MM.1S (cell line): ENCODE measurements around the gene MINDY4.

Experiments
- DNase-seq: peaks from one replicate; pipeline ENCODE4 v3.0.0-alpha.2; 2015
- H2AFZ ChIP-seq: fragments of 300-600 bp; sonication (generic); 2 replicates; pipeline ENCODE4 v1.6.0; 2016; ENCODE audit warnings: antibody characterized with exemption, low read length
- H3F3A ChIP-seq: fragments of 300-600 bp; sonication (generic); 2 replicates; pipeline ENCODE4 v1.6.1; 2016; ENCODE audit warnings: mild to moderate bottlenecking, antibody characterized with exemption, low read length, moderate library complexity, mixed read lengths; ENCODE audit not compliant: insufficient read depth
- H3K27ac ChIP-seq: fragments of 300-600 bp; sonication (generic); 2 replicates; pipeline ENCODE4 v1.5.1; 2016; ENCODE audit warnings: mild to moderate bottlenecking, low read length
- H3K27me3 ChIP-seq: fragments of 300-600 bp; sonication (generic); replicated peaks from 2 replicates; pipeline ENCODE4 v1.6.0; 2016; ENCODE audit warnings: low read length; ENCODE audit not compliant: insufficient read depth
- H3K36me3 ChIP-seq: fragments of 300-600 bp; sonication (generic); replicated peaks from 2 replicates; pipeline ENCODE4 v1.6.1; 2016; ENCODE audit warnings: mild to moderate bottlenecking, low read length, mixed read lengths; ENCODE audit not compliant: insufficient read depth
- H3K4me1 ChIP-seq: fragments of 300-600 bp; sonication (generic); 2 replicates; pipeline ENCODE4 v1.6.1; 2016; ENCODE audit warnings: low read length, mixed read lengths
- H3K4me2 ChIP-seq: fragments of 300-600 bp; sonication (generic); 2 replicates; pipeline ENCODE4 v1.6.0; 2016; ENCODE audit warnings: low read depth, low read length
- H3K4me3 ChIP-seq: fragments of 300-600 bp; sonication (generic); 2 replicates; pipeline ENCODE4 v1.5.1; 2016; ENCODE audit warnings: low read length, mixed read lengths
- H3K79me2 ChIP-seq: fragments of 300-600 bp; sonication (generic); 2 replicates; pipeline ENCODE4 v1.6.1; 2016; ENCODE audit warnings: mixed run types, low read length, mixed read lengths
- H3K9ac ChIP-seq: fragments of 300-600 bp; sonication (generic); 2 replicates; pipeline ENCODE4 v1.6.1; 2016; ENCODE audit warnings: low read length, mixed read lengths
- H3K9me2 ChIP-seq: fragments of 300-600 bp; sonication (generic); replicated peaks from 2 replicates; pipeline ENCODE4 v1.6.1; 2016; ENCODE audit warnings: mild to moderate bottlenecking, low read length, mixed read lengths; ENCODE audit not compliant: insufficient read depth
- H3K9me3 ChIP-seq: fragments of 300-600 bp; sonication (generic); replicated peaks from 2 replicates; pipeline ENCODE4 v1.6.1; 2016; ENCODE audit warnings: mild to moderate bottlenecking, low read length, mixed read lengths; ENCODE audit not compliant: insufficient read depth
- H4K20me1 ChIP-seq: fragments of 300-600 bp; sonication (generic); 2 replicates; pipeline ENCODE4 v1.6.1; 2016; ENCODE audit warnings: mild to moderate bottlenecking, low read length, moderate library complexity, mixed read lengths; ENCODE audit not compliant: insufficient read depth
- CTCF ChIP-seq: fragments of 300-600 bp; sonication (generic); IDR thresholded peaks from 2 replicates; pipeline ENCODE4 v1.5.1; 2016; ENCODE audit warnings: antibody characterized with exemption, low read length, mixed read lengths
- EZH2 ChIP-seq: fragments of 300-600 bp; sonication (generic); optimal IDR thresholded peaks from 2 replicates; pipeline ENCODE3; 2017; ENCODE audit warnings: low read depth, mild to moderate bottlenecking, antibody characterized with exemption, low read length, mixed read lengths
- EZH2phosphoT487 ChIP-seq: fragments of 300-600 bp; sonication (generic); IDR thresholded peaks from 2 replicates; pipeline ENCODE4 v1.6.1; 2018; ENCODE audit warnings: antibody characterized with exemption, low read length

The MINDY4 gene

GRCh38 chr7:30912986-30913811, 142.0 kb downstream of the MINDY4 start:
- H3K9ac ChIP-seq: no peak overlapping the region
- H3K9me3 ChIP-seq: no peaks in the 10 kb centered on the region
- H3K27ac ChIP-seq: no peak overlapping the region
- no peak for DNase-seq
- H3K27me3 ChIP-seq: no peaks in the 10 kb centered on the region
- H3K4me2 ChIP-seq: no peak overlapping the region
- TF ChIP-seq CTCF (no peak), EZH2 (no peak), EZH2phosphoT487 (no peak)
- H3K79me2 ChIP-seq: no peaks in the 10 kb centered on the region
- H3K4me3 ChIP-seq: no peak overlapping the region
- H3K36me3 ChIP-seq: no peaks in the 10 kb centered on the region
- no peak overlapping the region for H2AFZ ChIP-seq
- no peaks in the 10 kb centered on the region for H3K4me1 ChIP-seq
- H3K9me2 ChIP-seq: no peaks in the 10 kb centered on the region
- H4K20me1 ChIP-seq: no peaks in the 10 kb centered on the region
- no peaks in the 10 kb centered on the region for H3F3A ChIP-seq

GRCh38 chr7:30913821-30914515, 142.8 kb downstream of the MINDY4 start:
- no peaks in the 10 kb centered on the region for H3K9me2 ChIP-seq
- H3K4me3 ChIP-seq: no peak overlapping the region
- no peaks in the 10 kb centered on the region for H3K4me1 ChIP-seq
- no peaks in the 10 kb centered on the region for H3K9me3 ChIP-seq
- H3K36me3 ChIP-seq: no peaks in the 10 kb centered on the region
- H3F3A ChIP-seq: no peaks in the 10 kb centered on the region
- no peak overlapping the region for H3K27ac ChIP-seq
- no peak overlapping the region for H3K9ac ChIP-seq
- TF ChIP-seq CTCF (no peak), EZH2 (no peak), EZH2phosphoT487 (no peak)
- DNase-seq: no peak
- H2AFZ ChIP-seq: no peak overlapping the region
- no peak overlapping the region for H3K4me2 ChIP-seq
- H4K20me1 ChIP-seq: no peaks in the 10 kb centered on the region
- no peaks in the 10 kb centered on the region for H3K27me3 ChIP-seq
- no peaks in the 10 kb centered on the region for H3K79me2 ChIP-seq

DNA sequence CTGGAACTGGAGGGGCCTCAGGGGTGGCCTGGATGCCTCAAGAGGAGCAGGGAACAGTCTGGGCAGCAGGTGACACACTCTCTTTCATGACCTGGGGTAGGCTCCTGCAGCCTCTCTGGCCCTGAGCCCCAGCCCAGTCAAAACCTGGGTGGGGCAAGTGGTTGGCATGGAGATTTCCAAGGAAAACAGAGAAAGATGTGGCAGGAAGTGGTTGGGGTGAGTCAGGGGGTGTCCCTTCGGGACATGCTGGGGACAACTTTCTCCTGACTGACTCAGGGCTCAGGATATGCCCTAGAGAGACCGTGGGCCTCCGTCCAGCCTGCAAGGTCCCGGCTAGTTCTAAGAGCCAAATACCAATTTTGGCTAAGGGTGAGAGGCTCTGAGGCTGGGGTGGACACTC, 143.4 kb downstream of the MINDY4 start:
- no peak for DNase-seq

More for the DNA sequence above, 143.4 kb downstream of the MINDY4 start:
- Histone ChIP-seq H3K27ac (no peak overlapping the region), H3K9me2 (no peaks in the 10 kb centered on the region), H3K4me3 (no peak overlapping the region), H3K36me3 (no peaks in the 10 kb centered on the region), H3K27me3 (no peaks in the 10 kb centered on the region), H2AFZ (no peak overlapping the region), H3K9me3 (no peaks in the 10 kb centered on the region), H3K9ac (no peak overlapping the region), H3K4me2 (no peak overlapping the region), H3K4me1 (no peaks in the 10 kb centered on the region), H3K79me2 (no peaks in the 10 kb centered on the region), H3F3A (no peaks in the 10 kb centered on the region), H4K20me1 (no peaks in the 10 kb centered on the region)
- no peak for TF ChIP-seq EZH2
- no peak for TF ChIP-seq CTCF
